Breast epithelium (tissue), 4 donors: ENCODE measurements around the gene HLA-B. TPM values are rescaled to one million over a fixed set of nuclear protein-coding genes. Genes with fewer than 3 reads are reported as not detected.

ENCODE experiments used
- DNase-seq, 2 donors: peaks; one replicate each; pipeline ENCODE4 v3.0.0-alpha.2; 2019; ENCODE audit warnings: low spot score in 2 of 2
- H3K27ac ChIP-seq, 2 donors: fragments of 200-600 bp; sonication (generic) in 1 of 2; one replicate each; pipeline ENCODE4 v1.5.1; 2016 to 2019; ENCODE audit warnings: mild to moderate bottlenecking in 1 of 2
- H3K27me3 ChIP-seq, 2 donors: fragments of 200-600 bp; sonication (generic) in 1 of 2; one replicate each; pipeline versions ENCODE4 v1.5.1 to v1.6.0; 2017 to 2019; ENCODE audit warnings: control low read depth in 1 of 2, mild to moderate bottlenecking in 1 of 2
- H3K36me3 ChIP-seq: fragments of 200-600 bp; one replicate; pipeline ENCODE4 v1.5.1; 2019
- H3K4me1 ChIP-seq, 2 donors: fragments of 200-600 bp; sonication (generic); one replicate each; pipeline ENCODE4 v1.5.1; 2016 to 2019; ENCODE audit warnings: control low read depth in 1 of 2
- H3K4me3 ChIP-seq, 3 donors: fragments of 200-600 bp; sonication (generic); 1 replicate in 2 of 3; 2 replicates in 1 of 3; pipeline ENCODE4 v1.5.1; 2016 to 2019; ENCODE audit warnings: mild to moderate bottlenecking in 3 of 3, moderate library complexity in 2 of 3
- H3K9me3 ChIP-seq, 2 donors: fragments of 200-600 bp; sonication (generic) in 1 of 2; one replicate each; pipeline ENCODE4 v1.5.1; 2016 to 2019; ENCODE audit warnings: control low read depth in 1 of 2
- CTCF ChIP-seq, 3 donors: fragments of 450-650 bp; IDR thresholded peaks; one replicate each; pipeline ENCODE4 v1.5.1; 2016 to 2017; ENCODE audit warnings: antibody characterized with exemption in 3 of 3, mild to moderate bottlenecking in 3 of 3, moderate library complexity in 3 of 3
- POLR2A ChIP-seq: fragments of 450-650 bp; IDR thresholded peaks from one replicate; pipeline ENCODE4 v1.6.1; 2016; ENCODE audit warnings: antibody characterized with exemption, mild to moderate bottlenecking, moderate library complexity
- POLR2AphosphoS5 ChIP-seq, 3 donors: sonication (generic); formaldehyde crosslinking; IDR thresholded peaks; one replicate each; pipeline ENCODE4 v1.6.1; 2017; ENCODE audit warnings: antibody characterized with exemption in 3 of 3
- intact Hi-C: fragments of 100-400 bp; cut with DNase I; formaldehyde crosslinking; loops from one replicate; pipeline ENCODE4 v1.15.1; 2023; ENCODE audit warnings: low total_unique reads
- total RNA-seq, 3 donors: library from RNA; depleted of rRNA; stranded (reverse); fragments of >200 nt; gene quantifications; one replicate each; pipeline ENCODE4 v1.1.0, GENCODE V29; 2016

Gene HLA-B
- total RNA-seq, 3 donors from 2014 or later = 532 to 813 (median 727) TPM

- intact Hi-C loops = loop anchor here (10.0 kb wide), 1 partner anchor 174 kb away; no protein-coding TSS in a partner anchor
- no peak overlapping the region for H3K27ac ChIP-seq
- H3K9me3 ChIP-seq = no peaks in the 10 kb centered on the region
- no peak overlapping the region for H3K4me3 ChIP-seq
- H3K36me3 ChIP-seq = no peaks in the 10 kb centered on the region
- DNase-seq = no peak
- H3K4me1 ChIP-seq = no peaks in the 10 kb centered on the region
- H3K27me3 ChIP-seq = no peaks in the 10 kb centered on the region
- TF ChIP-seq CTCF (IDR thresholded peaks at IDR 0.05) (no peak), POLR2AphosphoS5 (IDR thresholded peaks at IDR 0.05) (no peak), POLR2A (no peak)
These were observed 11.5 kb upstream of the HLA-B start for GRCh38 chr6:31368461-31368860.

- peak; percentile 93 to 98 (median 98) for TF ChIP-seq CTCF (IDR thresholded peaks at IDR 0.05)
- no peak for TF ChIP-seq POLR2A
- TF ChIP-seq POLR2AphosphoS5 (IDR thresholded peaks at IDR 0.05) = peak; percentile 70 to 80 (median 79)
- peak; percentile 89 for DNase-seq
- intact Hi-C loops = loop anchor here (10.0 kb wide), 1 partner anchor 172 kb away; no protein-coding TSS in a partner anchor
- H3K4me3 ChIP-seq = peak overlapping the region; percentile 11 to 62 (median 45)
- peak overlapping the region in 1 of 2 donors; percentile 64 for H3K27ac ChIP-seq
- no peaks in the 10 kb centered on the region for H3K9me3 ChIP-seq
- no peaks in the 10 kb centered on the region for H3K4me1 ChIP-seq
- no peaks in the 10 kb centered on the region for H3K36me3 ChIP-seq
- no peaks in the 10 kb centered on the region for H3K27me3 ChIP-seq
These were observed 9.9 kb upstream of the HLA-B start for GRCh38 chr6:31366693-31367470.

- intact Hi-C loops = loop anchor here (10.0 kb wide), 1 partner anchor 171 kb away; no protein-coding TSS in a partner anchor
- Histone ChIP-seq H3K4me1 (no peaks in the 10 kb centered on the region), H3K27me3 (no peaks in the 10 kb centered on the region), H3K9me3 (no peaks in the 10 kb centered on the region), H3K27ac (no peak overlapping the region), H3K4me3 (no peak overlapping the region), H3K36me3 (no peaks in the 10 kb centered on the region)
- no peak for TF ChIP-seq POLR2AphosphoS5 (IDR thresholded peaks at IDR 0.05)
- TF ChIP-seq CTCF (IDR thresholded peaks at IDR 0.05) = no peak
- TF ChIP-seq POLR2A = no peak
- DNase-seq = no peak
These were observed 8.9 kb upstream of the HLA-B start for GRCh38 chr6:31365864-31366263.

- no peak for TF ChIP-seq POLR2A
- TF ChIP-seq CTCF (IDR thresholded peaks at IDR 0.05) = no peak
- no peak for TF ChIP-seq POLR2AphosphoS5 (IDR thresholded peaks at IDR 0.05)
- intact Hi-C loops = loop anchor here (10.0 kb wide), 1 partner anchor 169 kb away; no protein-coding TSS in a partner anchor
- no peak overlapping the region for H3K27ac ChIP-seq
- no peak overlapping the region for H3K4me3 ChIP-seq
- H3K9me3 ChIP-seq = no peaks in the 10 kb centered on the region
- H3K4me1 ChIP-seq = no peaks in the 10 kb centered on the region
- H3K36me3 ChIP-seq = no peaks in the 10 kb centered on the region
- H3K27me3 ChIP-seq = no peaks in the 10 kb centered on the region
- DNase-seq = no peak
These were observed 6.8 kb upstream of the HLA-B start for GRCh38 chr6:31363811-31364210.

GRCh38 chr6:31362751-31363150 is 5.8 kb upstream of the HLA-B start:
- H3K4me3 ChIP-seq = no peak overlapping the region
- intact Hi-C loops = loop anchor here (10.0 kb wide), 1 partner anchor 168 kb away; no protein-coding TSS in a partner anchor
- no peaks in the 10 kb centered on the region for H3K4me1 ChIP-seq
- H3K36me3 ChIP-seq = no peaks in the 10 kb centered on the region
- H3K27ac ChIP-seq = no peak overlapping the region
- no peaks in the 10 kb centered on the region for H3K27me3 ChIP-seq
- no peak for TF ChIP-seq POLR2A
- TF ChIP-seq CTCF (IDR thresholded peaks at IDR 0.05) = no peak
- TF ChIP-seq POLR2AphosphoS5 (IDR thresholded peaks at IDR 0.05) = no peak
- no peaks in the 10 kb centered on the region for H3K9me3 ChIP-seq
- DNase-seq = no peak
